WTC11 (cell line): ENCODE measurements around the gene NUP210. TPM values are rescaled to one million over a fixed set of nuclear protein-coding genes. Genes with fewer than 3 reads are reported as not detected.

ENCODE experiments used
- ATAC-seq: fragments of 200-7000 bp; cut with Tn5 transposase; 2 replicates; pipeline ENCODE4 v1.10.0; 2021; ENCODE audit warnings: mild to moderate bottlenecking, moderate library complexity
- CTCF ChIA-PET: fragments of 300-600 bp; sonication (Branson Sonifier 250); formaldehyde crosslinking; loops from one replicate; lab custom pipeline; 2021; ENCODE audit warnings: antibody characterized with exemption; lab: Charles Lee
- POLR2A ChIA-PET: fragments of 350-600 bp; sonication (Branson Sonifier 250); formaldehyde crosslinking; loops from one replicate; lab custom pipeline; 2021; ENCODE audit warnings: antibody characterized with exemption; lab: Charles Lee
- DNase-seq: peaks from one replicate; pipeline ENCODE4 v3.0.0; 2021; ENCODE audit warnings: low spot score
- H3K27ac Mint-ChIP-seq: 2 replicates; pipeline ENCODE4 v1.8.0; 2021; ENCODE audit warnings: mixed read lengths
- H3K27me3 Mint-ChIP-seq: 2 replicates; pipeline ENCODE4 v1.8.0; 2021; ENCODE audit warnings: low read depth, mild to moderate bottlenecking, moderate library complexity, mixed read lengths
- H3K36me3 Mint-ChIP-seq: 2 replicates; pipeline ENCODE4 v1.8.0; 2021; ENCODE audit warnings: mixed read lengths
- H3K4me1 Mint-ChIP-seq: 2 replicates; pipeline ENCODE4 v1.8.0; 2022; ENCODE audit warnings: mixed read lengths
- H3K4me3 Mint-ChIP-seq: 2 replicates; pipeline ENCODE4 v1.8.0; 2021; ENCODE audit warnings: mild to moderate bottlenecking, moderate library complexity, mixed read lengths
- H3K9me3 Mint-ChIP-seq: 2 replicates; pipeline ENCODE4 v1.8.0; 2021; ENCODE audit warnings: mixed read lengths
- ATF2 ChIP-seq: sonication (generic); formaldehyde crosslinking; IDR thresholded peaks from 2 replicates; pipeline ENCODE4 v1.8.1; 2022; ENCODE audit warnings: low read depth, missing genetic modification reagents, borderline replicate concordance
- FOXJ3 ChIP-seq: sonication (generic); formaldehyde crosslinking; IDR thresholded peaks from 2 replicates; pipeline ENCODE4 v1.9.0; 2021; ENCODE audit warnings: missing genetic modification reagents, mild to moderate bottlenecking, borderline replicate concordance
- FOXP1 ChIP-seq: sonication (generic); formaldehyde crosslinking; IDR thresholded peaks from 2 replicates; pipeline ENCODE4 v1.8.0; 2022; ENCODE audit warnings: missing genetic modification reagents, mild to moderate bottlenecking, moderate library complexity, borderline replicate concordance
- HMGXB4 ChIP-seq: sonication (generic); formaldehyde crosslinking; IDR thresholded peaks from 2 replicates; pipeline ENCODE4 v1.8.1; 2023; ENCODE audit warnings: mild to moderate bottlenecking, moderate library complexity, missing genetic modification reagents
- MAX ChIP-seq: sonication (generic); formaldehyde crosslinking; IDR thresholded peaks from 2 replicates; pipeline ENCODE4 v1.8.0; 2022; ENCODE audit warnings: mild to moderate bottlenecking, missing genetic modification reagents
- NR3C1 ChIP-seq: sonication (generic); formaldehyde crosslinking; conservative IDR thresholded peaks from 2 replicates; pipeline ENCODE4 v1.8.1; 2023; ENCODE audit warnings: low read depth, mild to moderate bottlenecking, missing genetic modification reagents
- TEAD1 ChIP-seq: sonication (generic); formaldehyde crosslinking; IDR thresholded peaks from 2 replicates; pipeline ENCODE4 v1.8.0; 2022; ENCODE audit warnings: mild to moderate bottlenecking, missing genetic modification reagents
- ZNF121 ChIP-seq: sonication (generic); formaldehyde crosslinking; IDR thresholded peaks from 2 replicates; pipeline ENCODE4 v1.8.0; 2023; ENCODE audit warnings: missing genetic modification reagents
- ZNF232 ChIP-seq: sonication (generic); formaldehyde crosslinking; IDR thresholded peaks from 2 replicates; pipeline ENCODE4 v1.8.0; 2022; ENCODE audit warnings: mild to moderate bottlenecking, missing genetic modification reagents
- ZNF263 ChIP-seq: sonication (generic); formaldehyde crosslinking; IDR thresholded peaks from 2 replicates; pipeline ENCODE4 v1.8.1; 2022; ENCODE audit warnings: low read depth, mild to moderate bottlenecking, moderate library complexity, missing genetic modification reagents
- ZNF317 ChIP-seq: sonication (generic); formaldehyde crosslinking; IDR thresholded peaks from 2 replicates; pipeline ENCODE4 v1.8.1; 2023; ENCODE audit warnings: low read depth, mild to moderate bottlenecking, moderate library complexity, missing genetic modification reagents, borderline replicate concordance
- total RNA-seq: library from RNA; stranded (reverse); gene quantifications from 3 replicates; pipeline ENCODE4 v1.2.3, GENCODE V29; 2021
- TF ChIP-seq, protein P1 (sequence below): sonication (generic); formaldehyde crosslinking; IDR thresholded peaks from 2 replicates; pipeline ENCODE4 v1.8.0; 2022; ENCODE audit warnings: mild to moderate bottlenecking, missing genetic modification reagents
- TF ChIP-seq, protein P2 (sequence below): sonication (generic); formaldehyde crosslinking; IDR thresholded peaks from 2 replicates; pipeline ENCODE4 v1.8.1; 2023; ENCODE audit warnings: mild to moderate bottlenecking, missing genetic modification reagents, borderline replicate concordance
- TF ChIP-seq, protein P3 (sequence below): sonication (generic); formaldehyde crosslinking; IDR thresholded peaks from 2 replicates; pipeline ENCODE4 v1.8.0; 2023; ENCODE audit warnings: mild to moderate bottlenecking, missing genetic modification reagents
- TF ChIP-seq, protein P4 (sequence below): sonication (generic); formaldehyde crosslinking; conservative IDR thresholded peaks from 2 replicates; pipeline ENCODE4 v1.8.1; 2023; ENCODE audit warnings: mild to moderate bottlenecking, low read depth, missing genetic modification reagents, moderate library complexity

NUP210 gene
- total RNA-seq, 1 experiment from 2014 or later: 59.2 TPM

- DNase-seq (no peak), ATAC-seq (peak; percentile 59)
- POLR2A ChIA-PET: interaction anchor here (0.6 to 1.6 kb wide), 2 partner anchors 16 to 139 kb away, joined by 3 to 5 read pairs; no protein-coding TSS in a partner anchor
- CTCF ChIA-PET: interaction anchor here (0.5 to 2.5 kb wide), 19 partner anchors 9 to 498 kb away, joined by 3 to 15 read pairs (median 4); partner anchors contain the start of gene HDAC11
- no peaks in the 10 kb centered on the region for H3K27me3 Mint-ChIP-seq
- H3K4me1 Mint-ChIP-seq: peaks cover 31% of the 10 kb centered on the region
- TF ChIP-seq FOXP1 (CRISPR knock-in tag) (no peak), NR3C1 (CRISPR knock-in tag) (no peak), ZNF232 (CRISPR knock-in tag) (0 out of 2 replicates have a peak, but pooled peaks have one; percentile 26), ZNF121 (peak; percentile 94), TEAD1 (0 out of 2 replicates have a peak, but pooled peaks have one; percentile 64), MAX (CRISPR knock-in tag) (peak; percentile 42; the same call in 1 of the 2 replicates)
- H3K4me3 Mint-ChIP-seq: peak overlapping the region; percentile 51
- peaks cover 47% of the 10 kb centered on the region for H3K36me3 Mint-ChIP-seq
- H3K9me3 Mint-ChIP-seq: peaks cover 8% of the 10 kb centered on the region
- peak overlapping the region; percentile 99 for H3K27ac Mint-ChIP-seq
Measured at GRCh38 chr3:13365390-13366379, 54.4 kb downstream of the NUP210 start.

DNA sequence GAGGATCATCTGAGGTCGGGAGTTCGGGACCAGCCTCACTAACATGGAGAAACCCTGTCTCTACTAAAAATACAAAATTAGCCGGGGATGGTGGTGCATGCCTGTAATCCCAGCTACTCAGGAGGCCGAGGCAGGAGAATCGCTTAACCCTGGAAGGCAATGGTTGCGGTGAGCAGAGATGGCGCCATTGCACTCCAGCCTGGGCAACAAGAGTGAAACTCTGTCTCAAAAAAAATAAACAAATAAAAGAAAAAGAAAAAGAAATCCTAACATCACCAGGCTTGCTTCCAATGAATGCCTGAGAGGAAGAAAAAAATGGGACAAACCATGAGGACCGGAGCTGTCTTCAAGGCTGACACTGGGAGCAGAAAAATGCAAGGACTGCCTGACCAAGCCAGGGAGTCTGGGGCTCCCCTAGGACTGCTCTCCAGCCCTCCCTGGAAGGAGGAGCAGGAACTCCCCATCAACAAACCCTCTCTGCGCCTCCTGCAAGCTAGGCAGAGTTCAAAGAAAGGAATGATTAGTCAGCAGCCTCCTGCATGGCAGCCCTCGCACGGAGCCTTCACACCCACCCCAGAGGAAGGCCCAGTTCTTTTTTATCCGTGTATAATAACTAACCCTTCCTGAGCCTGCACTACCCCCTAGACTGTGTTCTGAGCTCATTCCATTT, 55.4 kb downstream of the NUP210 start:
- POLR2A ChIA-PET: interaction anchor here (0.7 kb wide), 1 partner anchor 18 kb away, joined by 3 read pairs; no protein-coding TSS in a partner anchor
- H3K4me3 Mint-ChIP-seq: no peak overlapping the region
- DNase-seq: no peak
- peaks cover 8% of the 10 kb centered on the region for H3K9me3 Mint-ChIP-seq
- H3K36me3 Mint-ChIP-seq: peaks cover 53% of the 10 kb centered on the region
- H3K4me1 Mint-ChIP-seq: peaks cover 25% of the 10 kb centered on the region
- ATAC-seq: peak; percentile 46
- H3K27ac Mint-ChIP-seq: peak overlapping the region; percentile 99
- no peaks in the 10 kb centered on the region for H3K27me3 Mint-ChIP-seq
- CTCF ChIA-PET: interaction anchor here (0.8 to 2.5 kb wide), 16 partner anchors 8 to 497 kb away, joined by 3 to 15 read pairs (median 4); partner anchors contain the start of gene HDAC11
- TF ChIP-seq, protein P1, sequence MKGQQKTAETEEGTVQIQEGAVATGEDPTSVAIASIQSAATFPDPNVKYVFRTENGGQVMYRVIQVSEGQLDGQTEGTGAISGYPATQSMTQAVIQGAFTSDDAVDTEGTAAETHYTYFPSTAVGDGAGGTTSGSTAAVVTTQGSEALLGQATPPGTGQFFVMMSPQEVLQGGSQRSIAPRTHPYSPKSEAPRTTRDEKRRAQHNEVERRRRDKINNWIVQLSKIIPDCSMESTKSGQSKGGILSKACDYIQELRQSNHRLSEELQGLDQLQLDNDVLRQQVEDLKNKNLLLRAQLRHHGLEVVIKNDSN (CRISPR knock-in tag): no peak
- TF ChIP-seq FOXJ3 (CRISPR knock-in tag) (no peak), FOXP1 (CRISPR knock-in tag) (no peak), MAX (CRISPR knock-in tag) (no peak), ZNF317 (no peak), ATF2 (CRISPR knock-in tag) (no peak), ZNF263 (CRISPR knock-in tag) (no peak), HMGXB4 (CRISPR knock-in tag) (no peak)
- TF ChIP-seq, protein P2, sequence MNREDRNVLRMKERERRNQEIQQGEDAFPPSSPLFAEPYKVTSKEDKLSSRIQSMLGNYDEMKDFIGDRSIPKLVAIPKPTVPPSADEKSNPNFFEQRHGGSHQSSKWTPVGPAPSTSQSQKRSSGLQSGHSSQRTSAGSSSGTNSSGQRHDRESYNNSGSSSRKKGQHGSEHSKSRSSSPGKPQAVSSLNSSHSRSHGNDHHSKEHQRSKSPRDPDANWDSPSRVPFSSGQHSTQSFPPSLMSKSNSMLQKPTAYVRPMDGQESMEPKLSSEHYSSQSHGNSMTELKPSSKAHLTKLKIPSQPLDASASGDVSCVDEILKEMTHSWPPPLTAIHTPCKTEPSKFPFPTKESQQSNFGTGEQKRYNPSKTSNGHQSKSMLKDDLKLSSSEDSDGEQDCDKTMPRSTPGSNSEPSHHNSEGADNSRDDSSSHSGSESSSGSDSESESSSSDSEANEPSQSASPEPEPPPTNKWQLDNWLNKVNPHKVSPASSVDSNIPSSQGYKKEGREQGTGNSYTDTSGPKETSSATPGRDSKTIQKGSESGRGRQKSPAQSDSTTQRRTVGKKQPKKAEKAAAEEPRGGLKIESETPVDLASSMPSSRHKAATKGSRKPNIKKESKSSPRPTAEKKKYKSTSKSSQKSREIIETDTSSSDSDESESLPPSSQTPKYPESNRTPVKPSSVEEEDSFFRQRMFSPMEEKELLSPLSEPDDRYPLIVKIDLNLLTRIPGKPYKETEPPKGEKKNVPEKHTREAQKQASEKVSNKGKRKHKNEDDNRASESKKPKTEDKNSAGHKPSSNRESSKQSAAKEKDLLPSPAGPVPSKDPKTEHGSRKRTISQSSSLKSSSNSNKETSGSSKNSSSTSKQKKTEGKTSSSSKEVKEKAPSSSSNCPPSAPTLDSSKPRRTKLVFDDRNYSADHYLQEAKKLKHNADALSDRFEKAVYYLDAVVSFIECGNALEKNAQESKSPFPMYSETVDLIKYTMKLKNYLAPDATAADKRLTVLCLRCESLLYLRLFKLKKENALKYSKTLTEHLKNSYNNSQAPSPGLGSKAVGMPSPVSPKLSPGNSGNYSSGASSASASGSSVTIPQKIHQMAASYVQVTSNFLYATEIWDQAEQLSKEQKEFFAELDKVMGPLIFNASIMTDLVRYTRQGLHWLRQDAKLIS (CRISPR knock-in tag): no peak
- TF ChIP-seq, protein P3, sequence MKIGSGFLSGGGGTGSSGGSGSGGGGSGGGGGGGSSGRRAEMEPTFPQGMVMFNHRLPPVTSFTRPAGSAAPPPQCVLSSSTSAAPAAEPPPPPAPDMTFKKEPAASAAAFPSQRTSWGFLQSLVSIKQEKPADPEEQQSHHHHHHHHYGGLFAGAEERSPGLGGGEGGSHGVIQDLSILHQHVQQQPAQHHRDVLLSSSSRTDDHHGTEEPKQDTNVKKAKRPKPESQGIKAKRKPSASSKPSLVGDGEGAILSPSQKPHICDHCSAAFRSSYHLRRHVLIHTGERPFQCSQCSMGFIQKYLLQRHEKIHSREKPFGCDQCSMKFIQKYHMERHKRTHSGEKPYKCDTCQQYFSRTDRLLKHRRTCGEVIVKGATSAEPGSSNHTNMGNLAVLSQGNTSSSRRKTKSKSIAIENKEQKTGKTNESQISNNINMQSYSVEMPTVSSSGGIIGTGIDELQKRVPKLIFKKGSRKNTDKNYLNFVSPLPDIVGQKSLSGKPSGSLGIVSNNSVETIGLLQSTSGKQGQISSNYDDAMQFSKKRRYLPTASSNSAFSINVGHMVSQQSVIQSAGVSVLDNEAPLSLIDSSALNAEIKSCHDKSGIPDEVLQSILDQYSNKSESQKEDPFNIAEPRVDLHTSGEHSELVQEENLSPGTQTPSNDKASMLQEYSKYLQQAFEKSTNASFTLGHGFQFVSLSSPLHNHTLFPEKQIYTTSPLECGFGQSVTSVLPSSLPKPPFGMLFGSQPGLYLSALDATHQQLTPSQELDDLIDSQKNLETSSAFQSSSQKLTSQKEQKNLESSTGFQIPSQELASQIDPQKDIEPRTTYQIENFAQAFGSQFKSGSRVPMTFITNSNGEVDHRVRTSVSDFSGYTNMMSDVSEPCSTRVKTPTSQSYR (CRISPR knock-in tag): no peak
- TF ChIP-seq, protein P4, sequence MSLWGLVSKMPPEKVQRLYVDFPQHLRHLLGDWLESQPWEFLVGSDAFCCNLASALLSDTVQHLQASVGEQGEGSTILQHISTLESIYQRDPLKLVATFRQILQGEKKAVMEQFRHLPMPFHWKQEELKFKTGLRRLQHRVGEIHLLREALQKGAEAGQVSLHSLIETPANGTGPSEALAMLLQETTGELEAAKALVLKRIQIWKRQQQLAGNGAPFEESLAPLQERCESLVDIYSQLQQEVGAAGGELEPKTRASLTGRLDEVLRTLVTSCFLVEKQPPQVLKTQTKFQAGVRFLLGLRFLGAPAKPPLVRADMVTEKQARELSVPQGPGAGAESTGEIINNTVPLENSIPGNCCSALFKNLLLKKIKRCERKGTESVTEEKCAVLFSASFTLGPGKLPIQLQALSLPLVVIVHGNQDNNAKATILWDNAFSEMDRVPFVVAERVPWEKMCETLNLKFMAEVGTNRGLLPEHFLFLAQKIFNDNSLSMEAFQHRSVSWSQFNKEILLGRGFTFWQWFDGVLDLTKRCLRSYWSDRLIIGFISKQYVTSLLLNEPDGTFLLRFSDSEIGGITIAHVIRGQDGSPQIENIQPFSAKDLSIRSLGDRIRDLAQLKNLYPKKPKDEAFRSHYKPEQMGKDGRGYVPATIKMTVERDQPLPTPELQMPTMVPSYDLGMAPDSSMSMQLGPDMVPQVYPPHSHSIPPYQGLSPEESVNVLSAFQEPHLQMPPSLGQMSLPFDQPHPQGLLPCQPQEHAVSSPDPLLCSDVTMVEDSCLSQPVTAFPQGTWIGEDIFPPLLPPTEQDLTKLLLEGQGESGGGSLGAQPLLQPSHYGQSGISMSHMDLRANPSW (CRISPR knock-in tag): no peak
